ENCODE results near the gene SP100.
"Not testable (repeated sequence)": the region's sequence is repeated elsewhere in the genome, so short reads cannot be mapped to it uniquely, and the experiment has no call there.

SP100 gene

DNA sequence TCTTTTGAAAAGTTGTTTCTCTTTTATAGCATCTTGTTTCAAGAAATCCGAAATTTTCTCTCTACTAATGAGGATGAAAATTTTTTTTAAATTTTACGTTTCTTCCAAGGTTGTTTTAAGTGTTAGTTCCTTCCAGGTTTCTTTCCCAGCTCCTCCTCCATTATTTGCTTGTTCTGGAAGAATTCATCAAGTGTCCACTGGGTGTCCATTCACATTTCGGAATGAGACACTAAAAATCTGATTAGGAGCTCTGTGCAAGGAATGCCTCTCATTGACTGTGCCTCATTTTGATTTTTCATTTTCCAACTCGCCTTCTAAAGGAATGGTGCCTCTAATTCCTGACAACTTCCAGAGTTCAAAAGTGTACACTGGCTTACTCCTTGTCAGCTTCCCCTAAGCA is 6.1 kb downstream of the SP100 start:
- DNase-seq = no peak

- no peak for DNase-seq
Observed at GRCh38 chr2:230423851-230424458, 8.0 kb downstream of the SP100 start.

- no peak for DNase-seq
Observed at GRCh38 chr2:230425377-230425776, 9.4 kb downstream of the SP100 start.

DNA sequence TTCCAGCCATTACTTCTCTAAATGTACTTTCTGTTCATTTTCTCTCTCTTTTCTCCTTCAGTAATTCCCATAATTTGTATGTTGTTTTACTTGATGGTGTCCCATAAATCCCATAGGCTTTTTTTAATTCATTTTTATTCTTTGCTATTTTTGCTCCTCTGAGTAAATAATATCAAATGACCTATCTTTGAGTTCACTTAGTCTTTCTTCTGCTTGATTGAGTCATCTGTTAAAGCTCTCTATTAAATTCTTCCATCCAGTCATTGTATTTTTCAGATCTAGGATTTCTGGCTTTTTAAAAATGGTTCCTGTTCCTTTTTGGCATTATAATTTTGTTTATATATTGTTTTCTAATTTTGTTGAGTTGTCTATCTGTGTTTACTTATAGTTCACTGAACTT is 13.5 kb downstream of the SP100 start:
- no peak for DNase-seq

- DNase-seq = no peak
Observed at GRCh38 chr2:230430957-230431910, 15.2 kb downstream of the SP100 start.

- DNase-seq = no peak
Observed at GRCh38 chr2:230434677-230435324, 18.8 kb downstream of the SP100 start.

- no peak for DNase-seq
Observed at GRCh38 chr2:230435431-230435830, 19.4 kb downstream of the SP100 start.

GRCh38 chr2:230439121-230439520 is 23.1 kb downstream of the SP100 start:
- DNase-seq = not testable (repeated sequence)

DNA sequence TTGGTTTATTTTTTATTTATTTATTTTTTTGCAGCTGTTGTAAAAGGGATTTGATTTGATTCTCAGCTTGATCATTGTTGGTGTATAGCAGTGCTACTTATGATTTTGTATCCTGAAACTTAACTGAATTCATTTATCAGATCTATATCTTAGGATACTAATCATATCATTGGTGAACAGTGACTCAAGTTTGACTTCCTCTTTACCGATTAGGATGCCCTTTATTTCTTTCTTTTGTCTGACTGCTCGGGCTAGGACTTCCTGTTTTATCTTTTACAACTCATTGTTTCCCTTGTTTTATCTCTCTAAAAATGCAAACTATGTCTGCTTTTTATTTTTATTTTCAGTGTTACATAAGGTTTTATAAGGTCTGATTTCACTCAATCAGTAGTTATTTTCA is 23.6 kb downstream of the SP100 start:
- no peak for DNase-seq

DNA sequence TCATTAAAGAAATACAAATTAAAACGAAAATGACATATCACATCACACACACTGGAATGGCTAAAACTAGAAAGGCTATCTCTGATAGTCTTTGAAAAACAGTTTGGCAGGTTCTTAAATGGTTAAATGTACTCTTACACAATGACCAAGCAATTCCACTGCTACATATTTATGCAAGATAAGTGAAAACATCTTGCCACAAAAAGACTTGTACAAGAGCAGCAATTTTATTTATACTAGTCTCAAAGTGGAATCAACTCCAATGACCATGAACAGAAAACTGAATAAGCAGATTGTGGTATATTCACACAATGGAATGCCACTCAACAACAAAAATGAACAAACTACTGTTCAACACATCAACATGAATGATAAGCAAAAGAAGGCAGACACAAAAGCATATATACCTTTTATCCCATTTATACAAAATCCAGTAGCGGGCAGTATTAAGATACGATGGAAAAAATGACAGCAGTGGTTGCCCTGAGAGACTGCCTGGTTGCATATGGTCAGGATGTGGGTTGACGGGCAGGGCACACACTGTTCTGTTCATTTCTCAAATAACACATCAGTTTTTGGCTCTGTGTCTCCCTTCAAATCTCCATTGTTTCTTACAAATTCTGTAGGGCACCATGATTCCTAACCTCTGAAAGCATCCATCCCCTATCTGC is 25.4 kb downstream of the SP100 start:
- DNase-seq = peak; percentile 29 to 30

- no peak for DNase-seq
Observed at GRCh38 chr2:230443541-230443940, 27.5 kb downstream of the SP100 start.

GRCh38 chr2:230444832-230445231 is 28.8 kb downstream of the SP100 start:
- no peak for DNase-seq

GRCh38 chr2:230447036-230447435 is 31.0 kb downstream of the SP100 start:
- DNase-seq = no peak

DNA sequence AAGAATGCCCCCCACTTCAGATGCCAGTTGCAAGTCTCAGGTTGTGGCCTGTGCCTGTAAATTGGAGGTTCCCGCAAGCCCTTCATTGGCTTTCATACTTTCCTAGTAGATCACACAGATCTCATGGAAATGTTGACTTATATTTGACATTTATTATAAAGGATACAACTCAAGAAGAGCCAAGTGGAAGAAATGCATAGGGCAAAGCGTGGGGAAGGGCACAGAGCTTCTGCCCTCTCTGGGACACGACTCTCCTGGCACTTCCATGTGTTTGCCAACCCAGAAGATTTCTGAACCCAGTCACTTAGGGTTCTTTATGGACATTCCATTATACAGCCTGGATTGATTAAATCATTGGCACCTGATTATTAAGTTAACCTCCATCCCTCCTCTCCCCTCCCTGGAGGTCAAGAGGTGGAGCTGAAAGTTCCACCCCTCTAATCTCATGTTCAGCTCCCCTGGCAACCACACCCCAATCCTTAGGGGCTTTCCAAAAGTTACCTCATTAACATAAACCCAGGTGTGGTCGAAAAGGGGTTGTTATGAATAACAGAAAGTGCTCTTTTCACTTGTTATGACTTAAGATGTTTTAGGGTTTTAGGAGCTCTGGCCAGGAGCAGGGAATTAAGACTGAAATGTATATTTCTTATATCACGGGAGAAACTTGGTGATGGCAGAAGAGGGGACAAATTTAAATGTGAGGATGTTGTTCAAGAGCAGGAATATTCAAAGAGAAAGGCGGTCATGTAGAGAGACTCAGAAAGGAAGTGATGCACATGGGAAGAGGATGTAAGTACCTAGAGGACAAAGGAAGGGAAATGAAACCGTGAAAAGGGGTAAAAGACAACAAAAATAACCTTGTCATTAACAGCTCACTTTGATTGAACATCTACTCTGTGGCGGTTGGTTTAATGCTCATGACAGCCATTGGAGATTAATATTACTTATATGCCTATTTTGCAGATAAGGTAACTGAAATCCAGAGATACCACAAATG is 31.8 kb downstream of the SP100 start:
- DNase-seq = no peak

GRCh38 chr2:230449901-230450467 is 34.0 kb downstream of the SP100 start:
- no peak for DNase-seq

- DNase-seq = no peak
Observed at GRCh38 chr2:230453006-230453405, 37.0 kb downstream of the SP100 start.

GRCh38 chr2:230455005-230455684 is 39.1 kb downstream of the SP100 start:
- no peak for DNase-seq

DNA sequence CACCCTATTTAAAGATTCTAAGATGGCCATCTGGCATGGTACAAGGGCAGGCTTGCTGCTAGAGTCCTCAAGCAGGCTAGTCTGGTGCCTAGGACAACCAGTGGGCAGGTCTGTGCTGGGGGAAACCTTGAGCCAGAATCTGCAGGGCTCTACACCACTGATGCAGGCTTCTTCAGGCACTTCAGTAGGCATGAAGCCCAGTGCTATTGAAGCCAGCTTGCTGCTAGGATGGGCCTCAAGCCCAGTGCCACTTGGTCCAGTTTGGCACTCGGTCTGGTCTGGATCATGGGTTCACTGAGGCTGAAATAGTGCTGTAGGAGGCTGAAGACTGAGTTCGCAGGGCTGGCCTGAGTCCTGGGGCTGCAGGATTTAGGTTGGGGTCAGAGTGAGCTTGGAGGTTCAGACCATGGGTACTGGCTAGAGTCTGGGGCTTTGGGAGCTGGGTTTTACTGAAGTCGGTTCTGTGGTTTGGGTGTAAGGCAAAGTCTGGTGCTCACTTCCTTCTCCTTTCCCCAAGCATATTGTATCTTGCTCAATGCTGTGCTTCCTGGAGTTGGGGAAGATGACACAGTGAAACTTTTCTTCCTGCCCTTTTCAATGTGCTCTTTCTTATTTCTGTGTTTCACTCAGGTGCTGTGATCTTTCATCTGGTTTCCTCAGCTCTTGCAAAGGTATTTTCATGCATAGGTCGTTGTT is 41.2 kb downstream of the SP100 start:
- no peak for DNase-seq

DNA sequence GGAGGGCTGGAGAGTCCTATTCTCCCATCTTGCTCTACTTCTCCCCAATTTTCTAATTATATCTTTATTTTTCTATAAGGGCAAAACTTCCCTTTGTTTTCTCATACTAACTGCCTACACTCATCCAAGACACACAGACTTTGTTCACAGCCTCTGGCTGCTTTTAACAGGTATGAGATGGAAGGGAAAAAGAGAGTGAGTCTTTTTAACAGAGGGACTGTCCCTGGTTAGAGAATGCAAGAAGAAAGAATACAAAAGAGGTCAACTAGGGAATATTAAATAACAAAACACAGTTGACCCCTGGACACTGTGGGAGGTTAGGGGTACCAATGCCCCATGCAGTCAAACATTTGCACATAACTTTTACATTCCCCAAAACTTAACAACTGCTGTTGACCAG is 41.8 kb downstream of the SP100 start:
- DNase-seq = no peak

DNA sequence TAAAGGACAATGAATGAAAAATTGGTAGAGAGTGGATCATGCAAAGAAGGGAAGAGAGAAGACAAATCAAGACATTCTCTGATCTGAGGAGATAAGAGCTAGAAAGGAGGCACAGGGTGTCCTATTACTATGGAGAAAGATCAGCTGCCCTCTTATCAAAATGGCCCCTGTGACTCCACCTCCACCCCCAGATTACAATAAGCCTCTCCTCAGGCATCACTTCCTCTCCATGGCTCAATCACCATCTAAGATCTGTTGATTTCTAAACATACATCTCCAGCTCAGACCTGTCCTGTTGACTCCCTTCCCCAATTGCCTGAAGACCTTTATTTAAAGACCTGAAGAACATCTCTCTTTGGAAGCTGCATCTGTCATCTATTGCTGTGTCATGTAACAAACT is 43.2 kb downstream of the SP100 start:
- no peak for DNase-seq
